ENCODE results near the gene UCK2.

- TF ChIP-seq CTCF (IDR thresholded peaks at IDR 0.05) (no peak), EZH2 (IDR thresholded peaks at IDR 0.05; ENCODE audit: borderline replicate concordance, insufficient read depth, low read depth, low read length, poor library complexity, severe bottlenecking) (no peak)
Measured at GRCh38 chr1:165912638-165913037, 85.2 kb downstream of the UCK2 start.

All from B cell (primary cell).